ENCODE data around the gene PBX1.

GRCh38 chr1:164644774-164645644 lies 86.0 kb downstream of the PBX1 start:
- no peak for TF ChIP-seq CBFB (IDR thresholded peaks at IDR 0.05; ENCODE audit: low read depth)
- no peak for TF ChIP-seq SMC3 (IDR thresholded peaks at IDR 0.05; ENCODE audit: borderline replicate concordance, low read length)
- no peak for TF ChIP-seq CTCF (IDR thresholded peaks at IDR 0.05 in 2 of 3, conservative IDR thresholded peaks at IDR 0.05 in 1 of 3; ENCODE audit: control insufficient read depth in 2 of 3, extremely low read depth in 1 of 3, insufficient read depth in 1 of 3, low read depth in 3 of 3, low read length in 3 of 3)
- no peak for TF ChIP-seq POLR2A (IDR thresholded peaks at IDR 0.05; ENCODE audit: low read depth, low read length)
- TF ChIP-seq, protein P1, sequence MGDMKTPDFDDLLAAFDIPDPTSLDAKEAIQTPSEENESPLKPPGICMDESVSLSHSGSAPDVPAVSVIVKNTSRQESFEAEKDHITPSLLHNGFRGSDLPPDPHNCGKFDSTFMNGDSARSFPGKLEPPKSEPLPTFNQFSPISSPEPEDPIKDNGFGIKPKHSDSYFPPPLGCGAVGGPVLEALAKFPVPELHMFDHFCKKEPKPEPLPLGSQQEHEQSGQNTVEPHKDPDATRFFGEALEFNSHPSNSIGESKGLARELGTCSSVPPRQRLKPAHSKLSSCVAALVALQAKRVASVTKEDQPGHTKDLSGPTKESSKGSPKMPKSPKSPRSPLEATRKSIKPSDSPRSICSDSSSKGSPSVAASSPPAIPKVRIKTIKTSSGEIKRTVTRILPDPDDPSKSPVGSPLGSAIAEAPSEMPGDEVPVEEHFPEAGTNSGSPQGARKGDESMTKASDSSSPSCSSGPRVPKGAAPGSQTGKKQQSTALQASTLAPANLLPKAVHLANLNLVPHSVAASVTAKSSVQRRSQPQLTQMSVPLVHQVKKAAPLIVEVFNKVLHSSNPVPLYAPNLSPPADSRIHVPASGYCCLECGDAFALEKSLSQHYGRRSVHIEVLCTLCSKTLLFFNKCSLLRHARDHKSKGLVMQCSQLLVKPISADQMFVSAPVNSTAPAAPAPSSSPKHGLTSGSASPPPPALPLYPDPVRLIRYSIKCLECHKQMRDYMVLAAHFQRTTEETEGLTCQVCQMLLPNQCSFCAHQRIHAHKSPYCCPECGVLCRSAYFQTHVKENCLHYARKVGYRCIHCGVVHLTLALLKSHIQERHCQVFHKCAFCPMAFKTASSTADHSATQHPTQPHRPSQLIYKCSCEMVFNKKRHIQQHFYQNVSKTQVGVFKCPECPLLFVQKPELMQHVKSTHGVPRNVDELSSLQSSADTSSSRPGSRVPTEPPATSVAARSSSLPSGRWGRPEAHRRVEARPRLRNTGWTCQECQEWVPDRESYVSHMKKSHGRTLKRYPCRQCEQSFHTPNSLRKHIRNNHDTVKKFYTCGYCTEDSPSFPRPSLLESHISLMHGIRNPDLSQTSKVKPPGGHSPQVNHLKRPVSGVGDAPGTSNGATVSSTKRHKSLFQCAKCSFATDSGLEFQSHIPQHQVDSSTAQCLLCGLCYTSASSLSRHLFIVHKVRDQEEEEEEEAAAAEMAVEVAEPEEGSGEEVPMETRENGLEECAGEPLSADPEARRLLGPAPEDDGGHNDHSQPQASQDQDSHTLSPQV (IDR thresholded peaks at IDR 0.05) = no peak
- no peak for TF ChIP-seq POLR2AphosphoS5 (IDR thresholded peaks at IDR 0.05; ENCODE audit: low read length)
- no peak for TF ChIP-seq ZNF274 (IDR thresholded peaks at IDR 0.05; ENCODE audit: insufficient read depth, insufficient read length)
- no peak for TF ChIP-seq CREB1 (IDR thresholded peaks at IDR 0.05; ENCODE audit: low read depth)
- TF ChIP-seq GABPA (IDR thresholded peaks at IDR 0.05; ENCODE audit: low read depth) = no peak
- no peak for TF ChIP-seq NRF1 (conservative IDR thresholded peaks at IDR 0.05; ENCODE audit: low read depth, low read length)
- TF ChIP-seq, protein P2, sequence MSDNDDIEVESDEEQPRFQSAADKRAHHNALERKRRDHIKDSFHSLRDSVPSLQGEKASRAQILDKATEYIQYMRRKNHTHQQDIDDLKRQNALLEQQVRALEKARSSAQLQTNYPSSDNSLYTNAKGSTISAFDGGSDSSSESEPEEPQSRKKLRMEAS (IDR thresholded peaks at IDR 0.05; ENCODE audit: low read depth, low read length) = no peak
- TF ChIP-seq FOS (IDR thresholded peaks at IDR 0.05; ENCODE audit: borderline replicate concordance, extremely low read depth, insufficient read length) = no peak
- TF ChIP-seq REST (IDR thresholded peaks at IDR 0.05; ENCODE audit: low read depth, low read length) = no peak
- TF ChIP-seq RAD21 (IDR thresholded peaks at IDR 0.05; ENCODE audit: insufficient read depth, low read depth, low read length) = no peak
